Left ventricle myocardium inferior (tissue), 1 donor: ENCODE data around the gene UNC119. TPM values are rescaled to one million over a fixed set of nuclear protein-coding genes. Genes with fewer than 3 reads are reported as not detected.

ENCODE experiments used
- DNase-seq: peaks from one replicate; pipeline ENCODE4 v3.0.0-alpha.2; 2020
- H3K27ac ChIP-seq: fragments of 200-600 bp; replicated peaks from 2 replicates; pipeline ENCODE4 v1.8.0; 2021
- H3K27me3 ChIP-seq: fragments of 200-600 bp; 2 replicates; pipeline ENCODE4 v1.8.0; 2021; ENCODE audit warnings: low read depth
- H3K36me3 ChIP-seq: fragments of 200-600 bp; 2 replicates; pipeline ENCODE4 v1.8.0; 2021
- H3K4me1 ChIP-seq: fragments of 200-600 bp; 2 replicates; pipeline ENCODE4 v1.8.0; 2021
- H3K4me3 ChIP-seq: fragments of 200-600 bp; 2 replicates; pipeline ENCODE4 v1.8.0; 2021; ENCODE audit warnings: mild to moderate bottlenecking, moderate library complexity
- H3K9me3 ChIP-seq: fragments of 200-600 bp; replicated peaks from 2 replicates; pipeline ENCODE4 v1.8.0; 2021
- CTCF ChIP-seq: fragments of 200-600 bp; IDR thresholded peaks from 2 replicates; pipeline ENCODE4 v1.8.0; 2021; ENCODE audit warnings: antibody characterized with exemption, mild to moderate bottlenecking, borderline replicate concordance
- intact Hi-C: fragments of 100-400 bp; cut with micrococcal nuclease; formaldehyde crosslinking; loops from one replicate; pipeline ENCODE4 v1.11.0; 2022
- total RNA-seq: library from RNA; stranded (reverse); fragmentation: NEBNext Ultra II Directional; extraction: Animal tissue kit (Norgen Biotek cat#: 25700); gene quantifications from one replicate; pipeline ENCODE4 v1.2.1, GENCODE V29; 2021
- donor health status: DM: no; HTN: yes; CAD: no; lungs with severe emphysema.

UNC119 gene
- total RNA-seq, 1 donor from 2014 or later, result 22.5 TPM

DNA sequence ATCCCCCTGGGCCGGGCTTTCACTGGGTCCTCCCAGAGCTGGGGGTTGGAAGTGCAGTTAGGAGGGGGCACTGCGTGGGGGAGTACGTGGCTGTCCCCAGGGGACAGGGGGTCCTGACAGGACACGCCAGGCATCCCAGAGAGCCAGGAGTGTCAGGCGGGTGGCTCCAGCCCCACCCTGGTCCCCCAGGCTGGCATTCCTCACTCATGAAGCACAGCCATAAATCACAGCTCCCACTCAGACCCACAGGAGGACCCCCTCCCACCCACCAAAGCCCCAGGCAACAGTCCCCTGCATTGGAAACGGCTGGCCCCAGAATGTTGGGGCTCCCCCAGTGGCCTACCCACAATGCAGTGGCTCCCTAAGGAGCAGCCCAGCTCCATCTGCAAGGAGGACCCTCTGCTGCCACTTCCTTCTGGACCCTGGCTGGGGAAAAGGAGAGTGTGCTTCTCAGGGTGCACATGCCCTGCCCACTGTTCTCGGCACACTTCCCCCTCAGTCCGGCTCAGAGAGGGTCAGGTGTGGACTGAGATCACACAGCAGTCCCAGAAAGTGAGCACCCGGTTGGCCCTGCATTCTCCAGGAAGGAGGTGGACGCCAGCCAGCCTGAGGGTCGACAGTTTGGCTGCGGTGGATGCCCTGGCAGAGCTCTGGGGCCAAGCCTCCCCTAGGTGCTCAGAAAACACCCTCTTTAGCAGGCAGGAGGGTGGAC is 53.6 kb downstream of the UNC119 start:
- TF ChIP-seq CTCF, result no peak
- Histone ChIP-seq H3K9me3 (no peaks in the 10 kb centered on the region), H3K36me3 (no peaks in the 10 kb centered on the region), H3K27me3 (peaks cover 43% of the 10 kb centered on the region), H3K4me1 (peaks cover 8% of the 10 kb centered on the region), H3K4me3 (no peak overlapping the region), H3K27ac (no peak overlapping the region)
- DNase-seq, result no peak
- intact Hi-C loops, result loop anchor here (5.0 kb wide), 1 partner anchor 113 kb away; the partner anchor contains the start of gene RSKR

GRCh38 chr17:28497931-28498330 is 54.5 kb downstream of the UNC119 start:
- no peak for DNase-seq
- H3K27me3 ChIP-seq, result peaks cover 52% of the 10 kb centered on the region
- intact Hi-C loops, result loop anchor here (5.0 kb wide), 1 partner anchor 114 kb away; the partner anchor contains the start of gene RSKR
- H3K36me3 ChIP-seq, result no peaks in the 10 kb centered on the region
- H3K27ac ChIP-seq, result no peak overlapping the region
- peaks cover 8% of the 10 kb centered on the region for H3K4me1 ChIP-seq
- no peak overlapping the region for H3K4me3 ChIP-seq
- no peaks in the 10 kb centered on the region for H3K9me3 ChIP-seq
- TF ChIP-seq CTCF, result no peak

Other genes starting within 250 kb of the UNC119 start
- 2.1 TPM for gene TMEM97, start 233.4 kb downstream of the UNC119 start, total RNA-seq
- gene IFT20, start 217.2 kb downstream of the UNC119 start, total RNA-seq, result 14.3 TPM
- 35.1 TPM for gene TNFAIP1, start 216.9 kb downstream of the UNC119 start, total RNA-seq
- gene POLDIP2, start 195.1 kb downstream of the UNC119 start, total RNA-seq, result 154 TPM
- not detected for gene SEBOX, start 187.4 kb downstream of the UNC119 start, total RNA-seq
- gene VTN, start 182.3 kb downstream of the UNC119 start, total RNA-seq, result 40.4 TPM
- gene SARM1, start 180.9 kb downstream of the UNC119 start, total RNA-seq, result 5.1 TPM
- gene SLC46A1, start 146.4 kb downstream of the UNC119 start, total RNA-seq, result 6.0 TPM
- not detected for gene SLC13A2, start 79.0 kb downstream of the UNC119 start, total RNA-seq
- gene FOXN1, start 46.3 kb downstream of the UNC119 start, total RNA-seq, result not detected
- gene PIGS, start 18.9 kb upstream of the UNC119 start, total RNA-seq, result 38.2 TPM
- gene ALDOC, start 24.3 kb upstream of the UNC119 start, total RNA-seq, result 329 TPM
- 1.0 TPM for gene SPAG5, start 46.4 kb upstream of the UNC119 start, total RNA-seq
- 6.7 TPM for gene RSKR, start 61.6 kb upstream of the UNC119 start, total RNA-seq
- gene BLTP2, start 92.5 kb upstream of the UNC119 start, total RNA-seq, result 71.3 TPM
- 34.0 TPM for gene SDF2, start 109.3 kb upstream of the UNC119 start, total RNA-seq
- 44.8 TPM for gene SUPT6H, start 109.6 kb upstream of the UNC119 start, total RNA-seq
- gene PROCA1, start 159.3 kb upstream of the UNC119 start, total RNA-seq, result 1.3 TPM
- gene RAB34, start 165.2 kb upstream of the UNC119 start, total RNA-seq, result 13.1 TPM
- gene RPL23A, start 167.4 kb upstream of the UNC119 start, total RNA-seq, result 840 TPM
- 3.1 TPM for gene TLCD1, start 173.6 kb upstream of the UNC119 start, total RNA-seq
- gene NEK8, start 176.2 kb upstream of the UNC119 start, total RNA-seq, result 1.4 TPM
- 3.5 TPM for gene TRAF4, start 191.4 kb upstream of the UNC119 start, total RNA-seq